PFSK-1 (cell line): ENCODE results near the gene DDX42.

ENCODE experiments used
- FOXP2 ChIP-seq: optimal IDR thresholded peaks from 2 replicates; pipeline ENCODE3; 2011; ENCODE audit warnings: borderline replicate concordance, control low read depth, inconsistent platforms; ENCODE audit not compliant: insufficient read depth; ENCODE audit errors: extremely low read length, extremely low read depth
- POLR2AphosphoS5 ChIP-seq: IDR thresholded peaks from 2 replicates; pipeline ENCODE4 v1.6.1; 2012; ENCODE audit warnings: low read depth, mild to moderate bottlenecking, control low read depth, low read length, moderate library complexity
- REST ChIP-seq, 2 experiments: IDR thresholded peaks; 2 replicates each; pipeline versions ENCODE4 v1.6.1 to v1.8.0; 2011 to 2012; ENCODE audit warnings: low read depth in 2 of 2, low read length in 2 of 2, control low read depth in 1 of 2, inconsistent platforms in 1 of 2, mild to moderate bottlenecking in 1 of 2, moderate library complexity in 1 of 2; ENCODE audit not compliant: insufficient read depth in 1 of 2
- SIN3A ChIP-seq: IDR thresholded peaks from 2 replicates; pipeline ENCODE4 v1.6.1; 2012; ENCODE audit warnings: mild to moderate bottlenecking, low read length, moderate library complexity, borderline replicate concordance; ENCODE audit not compliant: insufficient read depth
- TAF1 ChIP-seq: IDR thresholded peaks from 2 replicates; pipeline ENCODE4 v1.6.1; 2012; ENCODE audit warnings: low read length, control low read depth, borderline replicate concordance; ENCODE audit not compliant: insufficient read depth

GRCh38 chr17:63834431-63835166 lies 60.6 kb downstream of the DDX42 start:
- TF ChIP-seq POLR2AphosphoS5 (no peak), TAF1 (no peak), REST (IDR thresholded peaks at IDR 0.05; ENCODE audit: insufficient read depth in 1 of 2, low read depth in 2 of 2, low read length in 2 of 2) (no peak), SIN3A (no peak), FOXP2 (no peak)
